IMR-90 (cell line): ENCODE data around the gene ACBD7. TPM values are rescaled to one million over a fixed set of nuclear protein-coding genes. Genes with fewer than 3 reads are reported as not detected.

Experiments used
- ATAC-seq: fragments of 200-7000 bp; cut with Tn5 transposase; 2 replicates; pipeline ENCODE4 v1.9.1; 2020; ENCODE audit warnings: low read depth, mild to moderate bottlenecking, moderate library complexity
- Bru-seq: library from RNA; stranded (reverse); fragments of 400-500 nt; gene quantifications from one replicate; lab custom pipeline; 2021; lab: Mats Ljungman, UMichigan
- BruChase-seq, 2 experiments: library from RNA; stranded (reverse); fragments of 400-500 nt; gene quantifications; one replicate each; lab custom pipeline; 2021; lab: Mats Ljungman, UMichigan
- BruUV-seq: library from RNA; stranded (reverse); fragments of 400-500 nt; replicated peaks from 2 replicates; lab custom pipeline; 2021; lab: Mats Ljungman, UMichigan
- CTCF ChIA-PET: fragments of 300-600 bp; formaldehyde crosslinking; extraction: SDS; loops from one replicate; lab custom pipeline; 2021; ENCODE audit warnings: antibody characterized with exemption; lab: Yijun Ruan, JAX
- POLR2A ChIA-PET: fragments of 300-600 bp; sonication (Branson Sonifier 250); formaldehyde crosslinking; loops from one replicate; lab custom pipeline; 2022; ENCODE audit warnings: antibody characterized with exemption; ENCODE audit not compliant: unreplicated experiment; lab: Charles Lee
- DNase-seq: peaks from one replicate; pipeline ENCODE4 v3.0.0; 2013
- H2AFZ ChIP-seq: replicated peaks from 2 replicates; pipeline ENCODE3; 2013; ENCODE audit warnings: low read length, mild to moderate bottlenecking; ENCODE audit not compliant: poor library complexity
- H2AK5ac ChIP-seq: 2 replicates; pipeline ENCODE4 v1.6.1; 2013; ENCODE audit warnings: low read depth, low read length, inconsistent platforms
- H2AK9ac ChIP-seq: replicated peaks from 2 replicates; pipeline ENCODE3; 2013; ENCODE audit warnings: mild to moderate bottlenecking, low read depth, low read length, moderate library complexity; ENCODE audit not compliant: poor library complexity
- H2BK120ac ChIP-seq: 2 replicates; pipeline ENCODE4 v1.6.1; 2013; ENCODE audit warnings: low read depth, low read length, inconsistent platforms
- H2BK15ac ChIP-seq: 3 replicates; pipeline ENCODE4 v1.6.1; 2013; ENCODE audit warnings: low read depth, low read length, inconsistent platforms
- H2BK20ac ChIP-seq: 2 replicates; pipeline ENCODE4 v1.6.1; 2013; ENCODE audit warnings: low read depth, mild to moderate bottlenecking, inconsistent platforms, low read length, moderate library complexity
- H2BK5ac ChIP-seq: 2 replicates; pipeline ENCODE4 v1.6.1; 2013; ENCODE audit warnings: mild to moderate bottlenecking, low read depth, low read length, inconsistent platforms; ENCODE audit not compliant: poor library complexity, severe bottlenecking
- H3K14ac ChIP-seq: replicated peaks from 2 replicates; pipeline ENCODE4 v1.6.1; 2013; ENCODE audit warnings: low read depth, low read length, inconsistent platforms
- H3K18ac ChIP-seq: 2 replicates; pipeline ENCODE4 v1.6.1; 2013; ENCODE audit warnings: low read depth, low read length, control low read depth
- H3K23ac ChIP-seq: 2 replicates; pipeline ENCODE4 v1.6.1; 2013; ENCODE audit warnings: low read depth, low read length, inconsistent platforms
- H3K27ac ChIP-seq: 2 replicates; pipeline ENCODE4 v1.5.1; 2013; ENCODE audit warnings: mild to moderate bottlenecking, control low read depth, low read length; ENCODE audit not compliant: insufficient read depth
- H3K27me3 ChIP-seq: 2 replicates; pipeline ENCODE4 v1.6.1; 2013; ENCODE audit warnings: low read length; ENCODE audit not compliant: control insufficient read depth, insufficient read depth
- H3K36me3 ChIP-seq: 2 replicates; pipeline ENCODE4 v1.6.1; 2013; ENCODE audit warnings: low read length, mixed read lengths; ENCODE audit not compliant: control insufficient read depth, insufficient read depth
- H3K4ac ChIP-seq: 2 replicates; pipeline ENCODE4 v1.6.1; 2013; ENCODE audit warnings: low read depth, low read length, inconsistent platforms
- H3K4me1 ChIP-seq: 2 replicates; pipeline ENCODE4 v1.6.1; 2013; ENCODE audit warnings: low read length, mixed read lengths; ENCODE audit not compliant: control insufficient read depth, insufficient read depth
- H3K4me2 ChIP-seq: 2 replicates; pipeline ENCODE4 v1.6.1; 2013; ENCODE audit warnings: low read depth, mild to moderate bottlenecking, control low read depth, low read length, moderate library complexity
- H3K4me3 ChIP-seq: 2 replicates; pipeline ENCODE4 v1.5.1; 2013; ENCODE audit warnings: low read depth, mild to moderate bottlenecking, control low read depth, low read length, moderate library complexity; ENCODE audit not compliant: insufficient read depth
- H3K56ac ChIP-seq: 2 replicates; pipeline ENCODE4 v1.6.1; 2013; ENCODE audit warnings: low read length, inconsistent platforms; ENCODE audit not compliant: insufficient read depth; ENCODE audit errors: extremely low read depth
- H3K79me1 ChIP-seq, 2 experiments: 2 replicates each; pipeline ENCODE4 v1.6.1; 2013; ENCODE audit warnings: low read length in 2 of 2, inconsistent platforms in 1 of 2, low read depth in 1 of 2
- H3K9ac ChIP-seq: 2 replicates; pipeline ENCODE4 v1.6.1; 2013; ENCODE audit warnings: low read depth, low read length, control low read depth
- H3K9me1 ChIP-seq: 2 replicates; pipeline ENCODE4 v1.6.1; 2013; ENCODE audit warnings: low read length, inconsistent platforms; ENCODE audit not compliant: insufficient read depth
- H3K9me3 ChIP-seq: 2 replicates; pipeline ENCODE4 v1.6.1; 2013; ENCODE audit warnings: low read length; ENCODE audit not compliant: control insufficient read depth, insufficient read depth
- H4K20me1 ChIP-seq: 2 replicates; pipeline ENCODE4 v1.6.1; 2013; ENCODE audit warnings: low read length, inconsistent platforms; ENCODE audit not compliant: insufficient read depth
- H4K5ac ChIP-seq: 2 replicates; pipeline ENCODE4 v1.6.1; 2013; ENCODE audit warnings: mild to moderate bottlenecking, low read depth, low read length, control low read depth
- H4K8ac ChIP-seq, 2 experiments: 2 replicates each; pipeline ENCODE4 v1.6.1; 2013; ENCODE audit warnings: low read depth in 2 of 2, low read length in 2 of 2, control low read depth in 1 of 2, inconsistent platforms in 1 of 2
- H4K91ac ChIP-seq: 2 replicates; pipeline ENCODE4 v1.6.1; 2013; ENCODE audit warnings: low read depth, low read length, inconsistent platforms; ENCODE audit not compliant: insufficient read depth
- BHLHE40 ChIP-seq: fragments of 150-350 bp; IDR thresholded peaks from 2 replicates; pipeline ENCODE4 v1.6.1; 2016; ENCODE audit warnings: mild to moderate bottlenecking, low read depth, low read length
- CEBPB ChIP-seq: IDR thresholded peaks from 2 replicates; pipeline ENCODE4 v1.6.1; 2012; ENCODE audit warnings: low read depth, low read length, improper control_type of control experiment
- CHD1 ChIP-seq: IDR thresholded peaks from 2 replicates; pipeline ENCODE4 v1.6.1; 2012; ENCODE audit warnings: low read depth, low read length, improper control_type of control experiment
- FOS ChIP-seq: fragments of 150-350 bp; IDR thresholded peaks from 2 replicates; pipeline ENCODE4 v1.6.1; 2016; ENCODE audit warnings: low read depth, low read length
- MAFK ChIP-seq: IDR thresholded peaks from 2 replicates; pipeline ENCODE4 v1.6.1; 2012; ENCODE audit warnings: low read depth, low read length, improper control_type of control experiment
- MAZ ChIP-seq: IDR thresholded peaks from 2 replicates; pipeline ENCODE4 v1.6.1; 2012; ENCODE audit warnings: low read depth, mild to moderate bottlenecking, low read length, improper control_type of control experiment, moderate library complexity, borderline replicate concordance
- MXI1 ChIP-seq: IDR thresholded peaks from 2 replicates; pipeline ENCODE4 v1.6.1; 2012; ENCODE audit warnings: low read depth, mild to moderate bottlenecking, low read length, moderate library complexity, borderline replicate concordance
- NFE2L2 ChIP-seq: fragments of 150-350 bp; IDR thresholded peaks from 2 replicates; pipeline ENCODE4 v1.6.1; 2016; ENCODE audit warnings: low read depth, mild to moderate bottlenecking, low read length
- RAD21 ChIP-seq: IDR thresholded peaks from 2 replicates; pipeline ENCODE4 v1.6.1; 2012; ENCODE audit warnings: low read length, improper control_type of control experiment
- RCOR1 ChIP-seq: IDR thresholded peaks from 2 replicates; pipeline ENCODE4 v1.6.1; 2012; ENCODE audit warnings: mild to moderate bottlenecking, low read length, improper control_type of control experiment; ENCODE audit not compliant: insufficient replicate concordance
- RFX5 ChIP-seq: IDR thresholded peaks from 2 replicates; pipeline ENCODE4 v1.8.0; 2012; ENCODE audit warnings: low read depth, mild to moderate bottlenecking, low read length, moderate library complexity
- SMC3 ChIP-seq: fragments of 150-350 bp; IDR thresholded peaks from 2 replicates; pipeline ENCODE4 v1.6.1; 2016; ENCODE audit warnings: low read depth, mild to moderate bottlenecking, antibody characterized with exemption, low read length, moderate library complexity
- WGBS, 2 experiments: methylation state at CpG; one replicate each; pipeline versions ENCODE4 v1.1.5 to v1.1.7; 2013; ENCODE audit warnings: missing lambda C conversion rate in 2 of 2; ENCODE audit not compliant: insufficient read length in 1 of 2; ENCODE audit errors: extremely low coverage in 2 of 2; 5-methylcytosine and 5-hydroxymethylcytosine counted together
- dilution Hi-C: fragments of 300-500 bp; cut with HindIII; formaldehyde crosslinking; loops from one replicate; pipeline ENCODE4 v1.14.3; 2018; ENCODE audit warnings: low sequenced_read_pairs; ENCODE audit not compliant: unreplicated experiment
- in situ Hi-C: fragments of 300-500 bp; cut with MboI; formaldehyde crosslinking; loops from 3 replicates; pipeline ENCODE4 v1.14.3; 2019; ENCODE audit warnings: low sequenced_read_pairs, inconsistent platforms, mixed read lengths
- intact Hi-C: fragments of 100-400 bp; cut with micrococcal nuclease; formaldehyde crosslinking; loops from 2 replicates; pipeline ENCODE4 v1.10.0; 2022
- long read RNA-seq: library from polyadenylated mRNA; unstranded; transcript quantifications from one replicate; pipeline ENCODE4 v2.0.0, GENCODE V29; 2021; ENCODE audit not compliant: unreplicated experiment
- polyA plus RNA-seq, 3 experiments: library from polyadenylated mRNA; depleted of rRNA; stranded (reverse); fragments of >200 nt; gene quantifications; 2 replicates each; pipeline ENCODE4 v1.2.3, GENCODE V29; 2012; ENCODE audit warnings: low replicate concordance in 1 of 3
- total RNA-seq: library from RNA; depleted of rRNA; stranded (reverse); fragments of >200 nt; gene quantifications from 2 replicates; pipeline ENCODE4 v1.2.3, GENCODE V29; 2012; rRNA removed
- TF ChIP-seq, protein P1 (sequence below): conservative IDR thresholded peaks from 2 replicates; pipeline ENCODE4 v1.5.1; 2012; ENCODE audit warnings: mild to moderate bottlenecking, low read depth, low read length, improper control_type of control experiment
- TF ChIP-seq, protein P2 (sequence below): fragments of 150-350 bp; IDR thresholded peaks from 2 replicates; pipeline ENCODE4 v1.6.1; 2017; ENCODE audit warnings: mild to moderate bottlenecking, antibody characterized with exemption, low read length, low read depth

ACBD7 gene
- total RNA-seq (0.54 and 1.1 TPM in 2 replicates), polyA plus RNA-seq (2012; rRNA removed) (0.26 and 0.29 TPM in 2 replicates), Bru-seq, nascent RNA (percentile 25 among the genes with signal in this experiment), BruChase-seq, experiment 1, labeled RNA remaining after a 6-hour chase (percentile 25 among the genes with signal in this experiment), BruChase-seq, experiment 2, labeled RNA remaining after a 2-hour chase (percentile 21 among the genes with signal in this experiment)
- 0.04 and 0.05 TPM in 2 replicates for polyA plus RNA-seq (2012; cell fraction: cytosol; rRNA removed)
- polyA plus RNA-seq (2012; cell fraction: nucleus; rRNA removed; ENCODE audit: low replicate concordance), result 0.15 TPM in 1 of 2 replicates, not detected in the other
- long read RNA-seq, result 0 reads

DNA sequence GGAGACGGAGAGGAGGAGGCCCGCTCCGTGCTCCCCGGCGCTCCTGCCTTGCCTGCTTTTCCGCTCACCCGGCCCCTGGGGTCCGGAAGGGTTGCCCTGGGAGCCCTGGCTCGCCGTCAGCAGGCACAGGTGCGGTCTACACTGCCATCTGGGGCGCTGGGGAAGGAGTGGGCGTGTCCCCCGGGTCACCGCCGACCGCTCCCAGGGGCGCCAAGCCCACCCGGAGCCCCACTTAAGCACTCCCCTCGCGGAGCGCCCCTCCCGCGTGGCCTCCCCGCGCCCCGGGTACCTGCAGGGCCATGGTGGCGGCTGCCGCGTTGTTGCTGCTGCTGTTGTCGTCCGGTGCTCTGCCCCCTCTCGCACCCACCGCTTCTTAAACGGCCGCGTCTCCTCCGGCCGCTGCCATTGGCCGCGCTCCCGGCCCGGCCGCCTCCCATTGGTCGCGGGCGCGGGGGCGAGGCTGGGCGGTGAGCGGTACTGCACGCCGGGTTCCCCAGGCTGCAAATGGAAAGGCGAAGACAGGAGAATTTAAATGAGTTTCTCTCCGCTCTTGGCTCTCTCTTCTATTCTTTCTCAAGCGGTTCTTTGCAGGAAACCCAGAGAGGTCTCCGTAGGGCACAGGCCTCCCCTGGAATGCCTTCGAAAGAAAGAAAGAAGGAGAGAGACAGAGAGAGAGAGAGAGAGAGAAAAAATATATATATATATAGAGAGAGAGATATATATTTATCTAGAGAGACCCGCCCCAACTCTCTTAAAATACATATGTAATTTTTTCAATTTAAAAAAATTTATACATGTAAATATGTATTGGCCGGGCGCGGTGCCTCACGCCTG, at the start of gene ACBD7:
ACBD7 (minus strand) TSS at position 349 of the 834 bp plus-strand sequence; CDS start at position 301, 48 bp downstream.
- ATAC-seq, result peak; percentile 99
- no peak within 1 kb of the TSS for H4K5ac ChIP-seq
- H4K8ac ChIP-seq, result no peak within 1 kb of the TSS
- no peak within 1 kb of the TSS for H3K18ac ChIP-seq
- in situ Hi-C loops (loop anchor here (25.0 kb wide), 1 partner anchor 576 kb away; no protein-coding TSS in a partner anchor), intact Hi-C loops (no loop called here), dilution Hi-C loops (no loop called here)
- peak within 1 kb of the TSS; percentile 94 for H2AFZ ChIP-seq
- no peak within 1 kb of the TSS for H3K56ac ChIP-seq
- no peaks in the 10 kb centered on the region for H4K20me1 ChIP-seq
- BruUV-seq, result no TSS peak
- no peak within 1 kb of the TSS for H2BK120ac ChIP-seq
- H3K27ac ChIP-seq, result no peak within 1 kb of the TSS
- H3K9me3 ChIP-seq, result no peaks in the 10 kb centered on the region
- no peaks in the 10 kb centered on the region for H3K9me1 ChIP-seq
- H4K91ac ChIP-seq, result no peak within 1 kb of the TSS
- H2BK5ac ChIP-seq, result no peak within 1 kb of the TSS
- H2BK15ac ChIP-seq, result no peak within 1 kb of the TSS
- no peak within 1 kb of the TSS for H2BK20ac ChIP-seq
- peak; percentile 61 for DNase-seq
- no peak within 1 kb of the TSS for H3K4ac ChIP-seq
- no peaks in the 10 kb centered on the region for H3K36me3 ChIP-seq
- H3K79me1 ChIP-seq, result no peaks in the 10 kb centered on the region
- POLR2A ChIA-PET, result no interaction called here
- H3K9ac ChIP-seq, result no peak within 1 kb of the TSS
- peaks cover 5% of the 10 kb centered on the region; the same call in 1 of the 2 replicates for H3K4me1 ChIP-seq
- no peak within 1 kb of the TSS for H3K14ac ChIP-seq
- no peak within 1 kb of the TSS for H2AK9ac ChIP-seq
- peak within 1 kb of the TSS; percentile 97 for H3K4me2 ChIP-seq
- no peaks in the 10 kb centered on the region for H3K27me3 ChIP-seq
- H3K23ac ChIP-seq, result no peak within 1 kb of the TSS
- CTCF ChIA-PET, result no interaction called here
- no peak within 1 kb of the TSS for H2AK5ac ChIP-seq
- H3K4me3 ChIP-seq, result peak within 1 kb of the TSS; percentile 50
- 1% methylated on average over 34 of the region's 63 CpGs; no CpG with 5 or more reads in 1 of the 2 experiments for WGBS, 2 experiments
- TF ChIP-seq RAD21 (no peak), MAFK (no peak), MAZ (peak; percentile 24; the same call in 1 of the 2 replicates), CHD1 (no peak), FOS (0 out of 2 replicates have a peak, but pooled peaks have one; percentile 13), BHLHE40 (no peak), CEBPB (no peak), NFE2L2 (no peak), RCOR1 (no peak), MXI1 (peak; percentile 71; the same call in 1 of the 2 replicates), RFX5 (no peak), SMC3 (no peak)
- TF ChIP-seq, protein P1, sequence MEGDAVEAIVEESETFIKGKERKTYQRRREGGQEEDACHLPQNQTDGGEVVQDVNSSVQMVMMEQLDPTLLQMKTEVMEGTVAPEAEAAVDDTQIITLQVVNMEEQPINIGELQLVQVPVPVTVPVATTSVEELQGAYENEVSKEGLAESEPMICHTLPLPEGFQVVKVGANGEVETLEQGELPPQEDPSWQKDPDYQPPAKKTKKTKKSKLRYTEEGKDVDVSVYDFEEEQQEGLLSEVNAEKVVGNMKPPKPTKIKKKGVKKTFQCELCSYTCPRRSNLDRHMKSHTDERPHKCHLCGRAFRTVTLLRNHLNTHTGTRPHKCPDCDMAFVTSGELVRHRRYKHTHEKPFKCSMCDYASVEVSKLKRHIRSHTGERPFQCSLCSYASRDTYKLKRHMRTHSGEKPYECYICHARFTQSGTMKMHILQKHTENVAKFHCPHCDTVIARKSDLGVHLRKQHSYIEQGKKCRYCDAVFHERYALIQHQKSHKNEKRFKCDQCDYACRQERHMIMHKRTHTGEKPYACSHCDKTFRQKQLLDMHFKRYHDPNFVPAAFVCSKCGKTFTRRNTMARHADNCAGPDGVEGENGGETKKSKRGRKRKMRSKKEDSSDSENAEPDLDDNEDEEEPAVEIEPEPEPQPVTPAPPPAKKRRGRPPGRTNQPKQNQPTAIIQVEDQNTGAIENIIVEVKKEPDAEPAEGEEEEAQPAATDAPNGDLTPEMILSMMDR, result peak; percentile 26; the same call in 1 of the 2 replicates
- TF ChIP-seq, protein P2, sequence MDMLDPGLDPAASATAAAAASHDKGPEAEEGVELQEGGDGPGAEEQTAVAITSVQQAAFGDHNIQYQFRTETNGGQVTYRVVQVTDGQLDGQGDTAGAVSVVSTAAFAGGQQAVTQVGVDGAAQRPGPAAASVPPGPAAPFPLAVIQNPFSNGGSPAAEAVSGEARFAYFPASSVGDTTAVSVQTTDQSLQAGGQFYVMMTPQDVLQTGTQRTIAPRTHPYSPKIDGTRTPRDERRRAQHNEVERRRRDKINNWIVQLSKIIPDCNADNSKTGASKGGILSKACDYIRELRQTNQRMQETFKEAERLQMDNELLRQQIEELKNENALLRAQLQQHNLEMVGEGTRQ, result no peak
